Peyer's patch (tissue), 4 donors: ENCODE results near the gene PIH1D2.

Source experiments
- CTCF ChIP-seq, 6 experiments: fragments of 450-650 bp in 4 of 6; fragments of 200-600 bp in 2 of 6; sonication (generic) in 1 of 6; IDR thresholded peaks; one replicate each; pipeline ENCODE4 v1.5.1; 2017 to 2019; ENCODE audit warnings: antibody characterized with exemption in 6 of 6, mild to moderate bottlenecking in 3 of 6, moderate library complexity in 1 of 6
- POLR2A ChIP-seq, 2 donors: fragments of 450-650 bp; IDR thresholded peaks; one replicate each; pipeline ENCODE4 v1.5.1; 2017; ENCODE audit warnings: antibody characterized with exemption in 2 of 2, mild to moderate bottlenecking in 2 of 2, moderate library complexity in 2 of 2

- TF ChIP-seq CTCF (IDR thresholded peaks at IDR 0.05) (no peak), POLR2A (IDR thresholded peaks at IDR 0.05) (no peak)
These were observed 54.8 kb downstream of the PIH1D2 start for GRCh38 chr11:112019066-112019465.
